Measurements from ENCODE around the gene CADPS.

- no peak for TF ChIP-seq TARDBP (IDR thresholded peaks at IDR 0.05)
- TF ChIP-seq HDAC6 (IDR thresholded peaks at IDR 0.05; ENCODE audit: low read depth, low read length), result no peak
- no peak for TF ChIP-seq IRF2 (CRISPR knock-in tag; IDR thresholded peaks at IDR 0.05)
- no peak for TF ChIP-seq CEBPZ (IDR thresholded peaks at IDR 0.05; ENCODE audit: borderline replicate concordance, low read depth, low read length)
- TF ChIP-seq ZNF217 (CRISPR knock-in tag; IDR thresholded peaks at IDR 0.05), result no peak
- no peak for TF ChIP-seq JUND (IDR thresholded peaks at IDR 0.05; ENCODE audit: borderline replicate concordance, low read depth, low read length)
- TF ChIP-seq JUND (tag; IDR thresholded peaks at IDR 0.05; ENCODE audit: borderline replicate concordance, low read depth, low read length), result no peak
- TF ChIP-seq CTCF (IDR thresholded peaks at IDR 0.05 in 2 of 3, conservative IDR thresholded peaks at IDR 0.05 in 1 of 3; ENCODE audit: insufficient read depth in 2 of 3, low read depth in 1 of 3, low read length in 3 of 3), result no peak
- TF ChIP-seq FOS (IDR thresholded peaks at IDR 0.05; ENCODE audit: extremely low read depth, insufficient read length), result no peak
- TF ChIP-seq NR2C1 (IDR thresholded peaks at IDR 0.05), result no peak
- TF ChIP-seq NR2C1 (tag; IDR thresholded peaks at IDR 0.05), result no peak
- no peak for TF ChIP-seq NR2C2 (CRISPR knock-in tag; IDR thresholded peaks at IDR 0.05)
- no peak for TF ChIP-seq NR2C2 (tag; IDR thresholded peaks at IDR 0.05)
- TF ChIP-seq POLR3A (IDR thresholded peaks at IDR 0.05; ENCODE audit: borderline replicate concordance, extremely low read depth, insufficient read depth, insufficient read length), result no peak
- no peak for TF ChIP-seq YY1 (IDR thresholded peaks at IDR 0.05; ENCODE audit: borderline replicate concordance in 1 of 3, control insufficient read depth in 1 of 3, extremely low read depth in 1 of 3, insufficient read depth in 3 of 3, insufficient read length in 1 of 3, insufficient replicate concordance in 2 of 3, low read depth in 1 of 3, low read length in 2 of 3)
Observed at GRCh38 chr3:62837145-62837787, 38.0 kb downstream of the CADPS start.

Measured in K562 (cell line).